ENCODE measurements around the gene SORBS2. TPM values are rescaled to one million over a fixed set of nuclear protein-coding genes. Genes with fewer than 3 reads are reported as not detected.

SORBS2 gene
- total and polyA plus RNA-seq, 2 of the 8 experiments (the other 6 are each of a cell fraction or from before 2014, with no cell fraction given), result 73.0 to 87.1 TPM

GRCh38 chr4:185536411-185536709, 275.6 kb downstream of the SORBS2 start:
- Histone ChIP-seq H2BK15ac (ENCODE audit: low read length) (no peak overlapping the region), H3K27ac (ENCODE audit: low read depth, low read length) (no peak overlapping the region), H2BK120ac (replicated peaks; ENCODE audit: low read depth, low read length) (no peak overlapping the region), H3K79me1 (ENCODE audit: low read depth, low read length) (no peaks in the 10 kb centered on the region), H3K4me3 (ENCODE audit: extremely low read depth in 1 of 4, insufficient read depth in 2 of 4, low read depth in 3 of 4, low read length in 4 of 4) (peak overlapping the region in 2 of 4 experiments; percentile 66 to 95; a peak in 1 of 8 replicates), H2BK20ac (ENCODE audit: low read length) (no peak overlapping the region), H3K4me2 (ENCODE audit: insufficient read depth in 1 of 2, low read depth in 2 of 2, low read length in 2 of 2) (peak overlapping the region; percentile 24 to 82; a peak in 2 of 4 replicates), H4K8ac (ENCODE audit: extremely low read depth, insufficient read depth, low read length) (no peak overlapping the region), H3K9ac (replicated peaks in 1 of 4; ENCODE audit: extremely low read depth in 1 of 4, low read depth in 3 of 4, low read length in 3 of 4) (no peak overlapping the region), H3K14ac (ENCODE audit: insufficient read length) (no peak overlapping the region), H2AK5ac (ENCODE audit: low read depth, low read length) (no peak overlapping the region), H2BK12ac (ENCODE audit: low read depth, low read length) (no peak overlapping the region), H4K5ac (ENCODE audit: insufficient read length, low read depth, low read length) (no peak overlapping the region), H3K18ac (ENCODE audit: extremely low read depth, low read length) (no peak overlapping the region), H3K27me3 (replicated peaks in 1 of 4; ENCODE audit: control insufficient read depth in 3 of 4, extremely low read depth in 1 of 4, insufficient read depth in 3 of 4, low read length in 3 of 4) (peaks cover 3 to 19% (median 12%) of the 10 kb centered on the region in 4 experiments; a peak in 6 of 7 replicates), H4K91ac (replicated peaks; ENCODE audit: insufficient read length, low read length) (no peak overlapping the region), H3K4ac (replicated peaks; ENCODE audit: insufficient read length, low read depth, low read length) (no peak overlapping the region), H3K23ac (ENCODE audit: insufficient read length) (no peak overlapping the region), H3K79me2 (ENCODE audit: control insufficient read depth in 1 of 2, insufficient read depth in 2 of 2, low read length in 2 of 2) (no peaks in the 10 kb centered on the region), H3K56ac (replicated peaks; ENCODE audit: insufficient read length, low read depth, low read length) (no peak overlapping the region), H3K36me3 (ENCODE audit: control insufficient read depth in 2 of 4, insufficient read depth in 4 of 4, low read length in 3 of 4) (no peaks in the 10 kb centered on the region), H3K23me2 (ENCODE audit: low read depth, low read length) (no peaks in the 10 kb centered on the region; the same call in 1 of the 2 replicates), H3K4me1 (replicated peaks in 1 of 4; ENCODE audit: control insufficient read depth in 3 of 4, insufficient read depth in 4 of 4, low read length in 3 of 4) (peaks cover 0 to 9% (median 4%) of the 10 kb centered on the region in 4 experiments; a peak in 3 of 7 replicates), H4K20me1 (replicated peaks in 1 of 2; ENCODE audit: control insufficient read depth in 1 of 2, insufficient read depth in 2 of 2, low read length in 2 of 2) (no peaks in the 10 kb centered on the region), H2AFZ (ENCODE audit: low read length) (no peak overlapping the region), H2BK5ac (ENCODE audit: low read depth, low read length) (no peak overlapping the region), H3K9me3 (ENCODE audit: insufficient read depth in 2 of 2, low read depth in 1 of 2, low read length in 1 of 2) (no peaks in the 10 kb centered on the region)
- DNase-seq (ENCODE audit: low read depth in 1 of 2, low spot score in 2 of 2), result no peak
- ChIA-PET CTCF (ENCODE audit: partially characterized antibody) (interaction anchor here (0.5 to 2.0 kb wide), 4 partner anchors 25 to 125 kb away, joined by 3 to 7 read pairs (median 5); no protein-coding TSS in a partner anchor), POLR2A (ENCODE audit: partially characterized antibody) (interaction anchor here (1.8 kb wide), 1 partner anchor 24 kb away, joined by 4 read pairs; no protein-coding TSS in a partner anchor)
- WGBS, 2 experiments (ENCODE audit: extremely low coverage in 1 of 2, insufficient coverage in 1 of 2, insufficient read length in 1 of 2, insufficient replicate concordance in 2 of 2, low coverage in 1 of 2, low lambda C conversion rate in 2 of 2, missing lambda C conversion rate in 1 of 2), result 71% methylated on average over 4 of the region's 4 CpGs; no CpG with 5 or more reads in 1 of the 2 experiments
- FAIRE-seq, result no peak
- TF ChIP-seq HDAC2 (IDR thresholded peaks at IDR 0.05; ENCODE audit: borderline replicate concordance in 1 of 2, low read depth in 2 of 2, low read length in 2 of 2) (no peak), POU5F1 (IDR thresholded peaks at IDR 0.05; ENCODE audit: low read depth, low read length) (no peak), CTCF (IDR thresholded peaks at IDR 0.05; ENCODE audit: control extremely low read depth in 1 of 3, insufficient read depth in 1 of 3, low read depth in 1 of 3, low read length in 3 of 3) (no peak), RBBP5 (IDR thresholded peaks at IDR 0.05; ENCODE audit: borderline replicate concordance, low read depth, low read length) (no peak), SIN3A (conservative IDR thresholded peaks at IDR 0.05 in 1 of 2, IDR thresholded peaks at IDR 0.05 in 1 of 2; ENCODE audit: low read depth in 1 of 2, low read length in 2 of 2) (no peak), KDM5A (IDR thresholded peaks at IDR 0.05; ENCODE audit: low read length) (no peak), ATF2 (IDR thresholded peaks at IDR 0.05; ENCODE audit: low read length) (no peak), JUN (IDR thresholded peaks at IDR 0.05; ENCODE audit: low read depth, low read length) (no peak), SIX5 (IDR thresholded peaks at IDR 0.05; ENCODE audit: low read depth, low read length) (no peak)
